Vagina (tissue), 2 donors: ENCODE results near the gene PON3. TPM values are rescaled to one million over a fixed set of nuclear protein-coding genes. Genes with fewer than 3 reads are reported as not detected.

ENCODE experiments used
- DNase-seq, 2 donors: peaks; one replicate each; pipeline ENCODE4 v3.0.0-alpha.2; 2017; ENCODE audit errors: extremely low spot score in 2 of 2
- H3K27ac ChIP-seq: fragments of 200-600 bp; sonication (generic); one replicate; pipeline ENCODE4 v1.5.1; 2019
- H3K27me3 ChIP-seq: fragments of 200-600 bp; sonication (generic); one replicate; pipeline ENCODE4 v1.5.1; 2019
- H3K36me3 ChIP-seq, 2 donors: fragments of 200-600 bp; sonication (generic); one replicate each; pipeline ENCODE4 v1.5.1; 2017 to 2019
- H3K4me1 ChIP-seq: fragments of 200-600 bp; sonication (generic); one replicate; pipeline ENCODE4 v1.5.1; 2019
- H3K4me3 ChIP-seq, 2 donors: fragments of 200-600 bp; sonication (generic); 1 replicate in 1 of 2; 2 replicates in 1 of 2; pipeline ENCODE4 v1.5.1; 2016 to 2019
- H3K9me3 ChIP-seq: fragments of 200-600 bp; sonication (generic); one replicate; pipeline ENCODE4 v1.5.1; 2019
- CTCF ChIP-seq, 3 experiments: fragments of 450-650 bp in 2 of 3; fragments of 200-600 bp in 1 of 3; sonication (generic) in 1 of 3; IDR thresholded peaks; one replicate each; pipeline ENCODE4 v1.5.1; 2017 to 2019; ENCODE audit warnings: antibody characterized with exemption in 3 of 3, mild to moderate bottlenecking in 2 of 3, moderate library complexity in 2 of 3
- POLR2A ChIP-seq, 2 donors: fragments of 450-650 bp; IDR thresholded peaks; one replicate each; pipeline ENCODE4 v1.6.1; 2017; ENCODE audit warnings: antibody characterized with exemption in 2 of 2, mild to moderate bottlenecking in 2 of 2, moderate library complexity in 2 of 2
- POLR2AphosphoS5 ChIP-seq, 2 donors: sonication (generic); formaldehyde crosslinking; IDR thresholded peaks; one replicate each; pipeline ENCODE4 v1.9.0; 2017; ENCODE audit warnings: antibody characterized with exemption in 2 of 2, mild to moderate bottlenecking in 2 of 2, low read depth in 1 of 2; ENCODE audit not compliant: insufficient read depth in 1 of 2
- intact Hi-C: fragments of 100-400 bp; cut with DNase I; formaldehyde crosslinking; loops from one replicate; pipeline ENCODE4 v1.15.1; 2023
- total RNA-seq: library from RNA; depleted of rRNA; stranded (reverse); fragments of >200 nt; gene quantifications from one replicate; pipeline ENCODE4 v1.2.3, GENCODE V29; 2016

Gene PON3
- total RNA-seq, 1 donor from 2014 or later, result 3.9 TPM

- no peak for DNase-seq
- Histone ChIP-seq H3K9me3 (no peaks in the 10 kb centered on the region), H3K27me3 (no peaks in the 10 kb centered on the region), H3K4me3 (peak overlapping the region in 1 of 2 donors; percentile 19), H3K36me3 (no peaks in the 10 kb centered on the region), H3K27ac (no peak overlapping the region), H3K4me1 (no peaks in the 10 kb centered on the region)
- no peak for TF ChIP-seq POLR2AphosphoS5 (IDR thresholded peaks at IDR 0.05; ENCODE audit: insufficient read depth in 1 of 2, low read depth in 1 of 2)
- TF ChIP-seq CTCF (IDR thresholded peaks at IDR 0.05), result no peak
- TF ChIP-seq POLR2A (IDR thresholded peaks at IDR 0.05), result no peak
- intact Hi-C loops, result no loop called here
Observed at GRCh38 chr7:95330961-95331337, 65.2 kb downstream of the PON3 start.

GRCh38 chr7:95330204-95330960, 65.8 kb downstream of the PON3 start:
- H3K4me3 ChIP-seq, result peak overlapping the region in 1 of 2 donors; percentile 19
- H3K27ac ChIP-seq, result no peak overlapping the region
- H3K4me1 ChIP-seq, result no peaks in the 10 kb centered on the region
- no peaks in the 10 kb centered on the region for H3K36me3 ChIP-seq
- TF ChIP-seq CTCF (IDR thresholded peaks at IDR 0.05) (no peak), POLR2A (IDR thresholded peaks at IDR 0.05) (no peak)
- H3K27me3 ChIP-seq, result no peaks in the 10 kb centered on the region
- H3K9me3 ChIP-seq, result no peaks in the 10 kb centered on the region
- DNase-seq, result no peak
- intact Hi-C loops, result no loop called here

GRCh38 chr7:95327356-95327755, 68.8 kb downstream of the PON3 start:
- no peaks in the 10 kb centered on the region for H3K36me3 ChIP-seq
- no peaks in the 10 kb centered on the region for H3K27me3 ChIP-seq
- no peak overlapping the region for H3K4me3 ChIP-seq
- no peak overlapping the region for H3K27ac ChIP-seq
- TF ChIP-seq POLR2AphosphoS5 (IDR thresholded peaks at IDR 0.05; ENCODE audit: insufficient read depth in 1 of 2, low read depth in 1 of 2) (no peak), POLR2A (IDR thresholded peaks at IDR 0.05) (no peak), CTCF (IDR thresholded peaks at IDR 0.05) (no peak)
- DNase-seq, result no peak
- intact Hi-C loops, result no loop called here
- H3K9me3 ChIP-seq, result no peaks in the 10 kb centered on the region
- H3K4me1 ChIP-seq, result no peaks in the 10 kb centered on the region

GRCh38 chr7:95324431-95324830, 71.7 kb downstream of the PON3 start, which contains the start of gene PON1:
Gene PON1, minus strand, starts transcription at chr7:95324532. Its CDS starts 57 bp downstream, at chr7:95324475.
- Histone ChIP-seq H3K27me3 (no peaks in the 10 kb centered on the region), H3K36me3 (no peaks in the 10 kb centered on the region), H3K27ac (no peak within 1 kb of the TSS), H3K9me3 (no peaks in the 10 kb centered on the region), H3K4me1 (no peaks in the 10 kb centered on the region), H3K4me3 (no peak within 1 kb of the TSS)
- intact Hi-C loops, result no loop called here
- DNase-seq, result no peak
- TF ChIP-seq CTCF (IDR thresholded peaks at IDR 0.05), result no peak
- TF ChIP-seq POLR2AphosphoS5 (IDR thresholded peaks at IDR 0.05; ENCODE audit: insufficient read depth in 1 of 2, low read depth in 1 of 2), result no peak
- no peak for TF ChIP-seq POLR2A (IDR thresholded peaks at IDR 0.05)

GRCh38 chr7:95323410-95324129, 72.6 kb downstream of the PON3 start:
- no peak for DNase-seq
- Histone ChIP-seq H3K4me1 (no peaks in the 10 kb centered on the region), H3K27ac (no peak overlapping the region), H3K9me3 (no peaks in the 10 kb centered on the region), H3K4me3 (no peak overlapping the region), H3K27me3 (no peaks in the 10 kb centered on the region), H3K36me3 (no peaks in the 10 kb centered on the region)
- intact Hi-C loops, result no loop called here
- TF ChIP-seq CTCF (IDR thresholded peaks at IDR 0.05) (no peak), POLR2AphosphoS5 (IDR thresholded peaks at IDR 0.05; ENCODE audit: insufficient read depth in 1 of 2, low read depth in 1 of 2) (no peak), POLR2A (IDR thresholded peaks at IDR 0.05) (no peak)
